ENCODE results near the gene APLP2. TPM values are rescaled to one million over a fixed set of nuclear protein-coding genes. Genes with fewer than 3 reads are reported as not detected.
"Not testable (repeated sequence)": the region's sequence is repeated elsewhere in the genome, so short reads cannot be mapped to it uniquely, and the experiment has no call there.

The APLP2 gene
- total and polyA plus RNA-seq, 9 donors: 84.7 to 183 (median 140) TPM

- Histone ChIP-seq H3K27ac (ENCODE audit: low read length) (no peak overlapping the region), H3K4me3 (ENCODE audit: low read length) (no peak overlapping the region), H3K4me1 (ENCODE audit: control insufficient read depth, insufficient read depth, low read length) (peaks cover 25% of the 10 kb centered on the region), H3K27me3 (ENCODE audit: control insufficient read depth, insufficient read depth, low read length) (peaks cover 56% of the 10 kb centered on the region), H3K9me3 (replicated peaks; ENCODE audit: control insufficient read depth, low read depth, low read length) (no peaks in the 10 kb centered on the region), H3K36me3 (ENCODE audit: control insufficient read depth, insufficient read depth, low read length) (no peaks in the 10 kb centered on the region)
- DNase-seq: no peak
- WGBS (ENCODE audit: insufficient coverage): 85% methylated on average over 2 of the region's 5 CpGs
Measured at GRCh38 chr11:130162733-130163132, 93.0 kb downstream of the APLP2 start.

DNA sequence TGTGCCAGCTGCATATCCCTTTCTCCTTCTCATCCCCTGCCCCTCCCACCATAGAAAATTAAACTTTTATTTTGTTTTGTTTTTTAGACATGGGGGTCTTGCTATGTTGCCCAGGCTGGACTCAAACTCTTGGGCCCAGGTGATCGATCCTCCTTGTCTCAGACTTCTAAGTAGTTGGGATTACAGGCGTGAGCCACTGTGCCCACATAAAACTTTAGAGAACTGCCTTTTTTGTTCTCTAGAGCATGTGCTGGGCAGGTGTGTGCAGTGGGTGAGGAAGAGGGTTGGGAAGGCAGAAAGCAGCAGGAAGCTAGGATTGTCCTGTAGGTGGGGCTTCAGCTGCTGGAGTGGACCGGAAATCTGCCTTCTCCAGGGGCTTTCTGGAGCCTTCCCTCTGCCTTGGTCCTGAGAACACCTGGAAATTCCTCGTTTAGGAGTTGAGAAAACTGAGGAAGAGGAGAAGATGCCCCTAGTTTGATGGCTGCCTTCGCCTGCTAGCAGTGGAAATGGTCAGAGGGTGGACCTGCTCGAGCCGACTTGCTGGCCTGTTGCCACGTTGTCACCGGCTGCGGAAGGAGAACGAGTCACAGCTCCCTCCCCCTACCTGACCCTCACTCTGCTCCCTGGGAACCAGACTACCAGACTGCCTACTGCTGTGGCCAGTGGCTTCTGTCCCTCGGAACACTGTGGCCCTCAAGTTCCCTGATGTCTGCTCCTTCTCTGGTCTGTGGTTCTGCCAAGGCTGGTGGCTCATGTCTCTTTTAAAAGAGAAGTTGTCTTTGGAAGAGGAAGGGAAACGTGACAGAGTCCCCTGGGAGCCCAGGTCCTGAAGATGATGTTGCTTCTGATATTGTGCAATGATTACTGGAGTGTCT, 93.9 kb downstream of the APLP2 start:
- Histone ChIP-seq H3K27me3 (ENCODE audit: control insufficient read depth, insufficient read depth, low read length) (peaks cover 52% of the 10 kb centered on the region), H3K27ac (ENCODE audit: low read length) (no peak overlapping the region), H3K4me1 (ENCODE audit: control insufficient read depth, insufficient read depth, low read length) (peaks cover 25% of the 10 kb centered on the region), H3K9me3 (replicated peaks; ENCODE audit: control insufficient read depth, low read depth, low read length) (no peaks in the 10 kb centered on the region), H3K36me3 (ENCODE audit: control insufficient read depth, insufficient read depth, low read length) (no peaks in the 10 kb centered on the region), H3K4me3 (ENCODE audit: low read length) (no peak overlapping the region)
- 28% methylated on average over 9 of the region's 13 CpGs for WGBS (ENCODE audit: insufficient coverage)
- no peak for DNase-seq

DNA sequence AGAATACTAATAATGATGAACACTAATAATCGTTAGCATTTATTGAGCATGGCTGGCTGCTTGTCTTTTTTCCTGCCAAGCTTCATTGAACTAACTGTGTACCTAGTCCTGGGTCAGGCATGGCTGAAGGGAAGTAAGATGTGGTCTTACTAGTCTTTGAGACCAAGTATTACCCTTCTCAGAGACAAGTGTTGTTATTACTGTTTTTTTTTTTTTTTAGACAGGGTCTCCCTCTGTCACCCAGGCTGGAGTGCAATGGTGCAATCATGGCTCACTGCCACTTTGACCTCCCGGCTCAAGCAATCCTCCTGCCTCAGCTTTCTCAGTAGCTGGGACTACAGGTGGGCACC, 94.5 kb downstream of the APLP2 start:
- H3K27me3 ChIP-seq (ENCODE audit: control insufficient read depth, insufficient read depth, low read length): peaks cover 47% of the 10 kb centered on the region
- no peak for DNase-seq
- H3K27ac ChIP-seq (ENCODE audit: low read length): no peak overlapping the region
- no CpG with 5 or more reads among the region's 2 CpGs for WGBS (ENCODE audit: insufficient coverage)
- H3K4me1 ChIP-seq (ENCODE audit: control insufficient read depth, insufficient read depth, low read length): peaks cover 25% of the 10 kb centered on the region
- H3K4me3 ChIP-seq (ENCODE audit: low read length): no peak overlapping the region
- no peaks in the 10 kb centered on the region for H3K36me3 ChIP-seq (ENCODE audit: control insufficient read depth, insufficient read depth, low read length)
- H3K9me3 ChIP-seq (replicated peaks; ENCODE audit: control insufficient read depth, low read depth, low read length): no peaks in the 10 kb centered on the region

DNA sequence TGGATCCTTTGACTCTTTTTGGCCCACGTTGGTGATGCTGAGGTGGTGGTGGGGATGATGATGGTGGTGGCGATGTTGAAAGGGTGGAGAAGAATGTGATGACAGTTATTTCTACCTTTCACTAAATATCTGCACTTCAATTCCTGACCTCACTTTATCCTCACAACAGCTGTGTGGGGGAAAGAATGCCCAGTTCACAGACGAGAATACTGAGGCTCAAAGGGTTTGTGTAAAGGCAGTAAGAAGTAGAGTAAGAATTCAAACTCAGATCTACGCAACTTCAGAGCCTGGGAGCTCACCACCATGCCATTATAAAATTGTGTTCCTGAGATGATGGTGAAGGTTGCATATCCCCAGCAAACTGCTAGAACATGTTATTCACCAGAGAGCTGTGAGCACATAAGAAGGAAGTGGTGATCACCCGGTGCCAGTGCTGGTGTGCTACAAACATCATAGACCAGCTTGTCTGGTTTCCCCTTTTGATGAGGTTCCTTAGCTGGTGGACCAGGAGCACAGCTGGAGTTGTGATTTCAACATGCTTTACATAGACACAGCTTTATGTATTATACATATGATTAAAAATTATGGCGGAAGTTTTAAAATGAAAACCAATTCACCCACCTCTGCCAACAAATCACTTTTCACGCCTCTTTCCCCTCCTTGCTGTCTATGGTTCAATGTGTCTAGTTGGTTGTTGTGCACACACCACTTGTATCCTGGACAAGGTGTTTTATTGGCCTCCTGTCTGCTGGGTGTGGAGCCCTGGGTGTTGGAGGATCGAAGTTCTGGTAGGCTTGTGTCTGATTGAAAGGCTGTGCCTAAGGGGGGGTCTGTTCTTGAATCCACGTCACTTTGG, 96.1 kb downstream of the APLP2 start:
- no peak overlapping the region for H3K4me3 ChIP-seq (ENCODE audit: low read length)
- peaks cover 34% of the 10 kb centered on the region for H3K27me3 ChIP-seq (ENCODE audit: control insufficient read depth, insufficient read depth, low read length)
- no peak overlapping the region for H3K27ac ChIP-seq (ENCODE audit: low read length)
- H3K9me3 ChIP-seq (replicated peaks; ENCODE audit: control insufficient read depth, low read depth, low read length): no peaks in the 10 kb centered on the region
- peak; percentile 43 for DNase-seq
- no peaks in the 10 kb centered on the region for H3K36me3 ChIP-seq (ENCODE audit: control insufficient read depth, insufficient read depth, low read length)
- H3K4me1 ChIP-seq (ENCODE audit: control insufficient read depth, insufficient read depth, low read length): peaks cover 17% of the 10 kb centered on the region
- WGBS (ENCODE audit: insufficient coverage): 56% methylated on average over 1 of the region's 9 CpGs

DNA sequence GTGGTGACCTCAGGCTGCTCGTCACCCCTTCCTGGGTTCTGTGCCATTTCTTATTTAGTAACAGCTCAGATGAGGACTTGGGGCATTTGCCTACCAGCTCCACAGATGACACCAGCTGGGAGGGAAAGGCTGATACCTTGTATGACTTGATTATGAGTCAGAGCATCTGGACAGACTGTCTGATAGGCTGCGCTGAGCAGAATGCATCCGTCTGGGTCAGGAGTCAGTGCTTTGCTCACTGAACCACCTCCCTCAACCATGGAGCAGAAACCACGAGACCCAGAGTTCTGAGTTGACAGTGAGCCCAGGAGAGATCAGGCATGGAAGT, 96.7 kb downstream of the APLP2 start:
- WGBS (ENCODE audit: insufficient coverage): 53% methylated on average over 2 of the region's 4 CpGs
- H3K36me3 ChIP-seq (ENCODE audit: control insufficient read depth, insufficient read depth, low read length): no peaks in the 10 kb centered on the region
- H3K27ac ChIP-seq (ENCODE audit: low read length): no peak overlapping the region
- no peaks in the 10 kb centered on the region for H3K9me3 ChIP-seq (replicated peaks; ENCODE audit: control insufficient read depth, low read depth, low read length)
- no peak overlapping the region for H3K4me3 ChIP-seq (ENCODE audit: low read length)
- peaks cover 11% of the 10 kb centered on the region for H3K4me1 ChIP-seq (ENCODE audit: control insufficient read depth, insufficient read depth, low read length)
- H3K27me3 ChIP-seq (ENCODE audit: control insufficient read depth, insufficient read depth, low read length): peaks cover 28% of the 10 kb centered on the region
- no peak for DNase-seq

DNA sequence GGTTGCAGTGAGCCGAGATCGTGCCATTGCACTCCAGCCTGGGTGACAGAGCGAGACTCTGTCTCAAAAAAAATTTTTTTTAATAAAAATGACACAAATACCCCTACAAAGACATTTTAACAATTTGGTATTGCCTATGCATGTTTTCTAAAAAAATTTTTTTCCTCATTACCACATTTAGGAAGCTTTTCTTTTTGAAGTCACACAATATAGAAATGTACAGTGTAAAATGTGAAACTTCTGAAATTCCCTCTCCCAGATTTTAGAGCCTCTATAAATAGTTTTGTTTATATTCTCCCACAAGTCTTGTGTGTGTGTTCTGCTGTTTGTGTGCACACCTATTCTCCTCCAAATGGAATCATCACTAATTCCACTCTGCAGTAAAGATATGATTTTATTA, 97.5 kb downstream of the APLP2 start:
- Histone ChIP-seq H3K36me3 (ENCODE audit: control insufficient read depth, insufficient read depth, low read length) (no peaks in the 10 kb centered on the region), H3K4me1 (ENCODE audit: control insufficient read depth, insufficient read depth, low read length) (peaks cover 5% of the 10 kb centered on the region), H3K27ac (ENCODE audit: low read length) (no peak overlapping the region), H3K4me3 (ENCODE audit: low read length) (no peak overlapping the region), H3K9me3 (replicated peaks; ENCODE audit: control insufficient read depth, low read depth, low read length) (no peaks in the 10 kb centered on the region), H3K27me3 (ENCODE audit: control insufficient read depth, insufficient read depth, low read length) (peaks cover 21% of the 10 kb centered on the region)
- no CpG with 5 or more reads among the region's 3 CpGs for WGBS (ENCODE audit: insufficient coverage)
- no peak for DNase-seq

- Histone ChIP-seq H3K4me3 (ENCODE audit: low read length) (no peak overlapping the region), H3K27ac (ENCODE audit: low read length) (no peak overlapping the region), H3K36me3 (ENCODE audit: control insufficient read depth, insufficient read depth, low read length) (no peaks in the 10 kb centered on the region), H3K4me1 (ENCODE audit: control insufficient read depth, insufficient read depth, low read length) (peaks cover 5% of the 10 kb centered on the region), H3K9me3 (replicated peaks; ENCODE audit: control insufficient read depth, low read depth, low read length) (no peaks in the 10 kb centered on the region), H3K27me3 (ENCODE audit: control insufficient read depth, insufficient read depth, low read length) (peaks cover 13% of the 10 kb centered on the region)
- WGBS (ENCODE audit: insufficient coverage): 82% methylated on average over 5 of the region's 7 CpGs
- no peak for DNase-seq
Measured at GRCh38 chr11:130168105-130168504, 98.4 kb downstream of the APLP2 start.

DNA sequence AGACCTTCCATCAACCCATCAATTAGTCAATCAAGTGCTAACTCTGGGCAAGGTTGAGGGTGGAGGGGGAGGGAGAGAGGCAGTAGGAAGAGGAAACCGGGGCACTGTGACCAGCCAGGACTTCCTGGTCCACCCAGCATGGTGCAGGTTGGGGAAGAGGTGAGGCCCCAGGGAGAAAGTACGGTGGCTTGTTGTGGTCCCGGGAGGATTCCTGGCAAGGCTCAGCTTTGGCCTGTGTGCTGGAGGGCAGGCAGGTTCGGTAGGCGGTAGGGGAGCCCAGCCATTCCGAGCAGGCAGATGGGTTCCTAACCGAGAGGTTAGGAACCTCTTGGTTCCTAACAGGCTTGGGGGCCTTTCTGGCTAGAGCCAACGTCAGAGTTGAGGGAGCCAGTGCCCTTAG, 100.7 kb downstream of the APLP2 start:
- Histone ChIP-seq H3K36me3 (ENCODE audit: control insufficient read depth, insufficient read depth, low read length) (no peaks in the 10 kb centered on the region), H3K9me3 (replicated peaks; ENCODE audit: control insufficient read depth, low read depth, low read length) (peaks cover 3% of the 10 kb centered on the region), H3K4me3 (ENCODE audit: low read length) (no peak overlapping the region), H3K27me3 (ENCODE audit: control insufficient read depth, insufficient read depth, low read length) (peaks cover 7% of the 10 kb centered on the region), H3K27ac (ENCODE audit: low read length) (no peak overlapping the region), H3K4me1 (ENCODE audit: control insufficient read depth, insufficient read depth, low read length) (no peaks in the 10 kb centered on the region)
- 71% methylated on average over 8 of the region's 8 CpGs for WGBS (ENCODE audit: insufficient coverage)
- DNase-seq: no peak

DNA sequence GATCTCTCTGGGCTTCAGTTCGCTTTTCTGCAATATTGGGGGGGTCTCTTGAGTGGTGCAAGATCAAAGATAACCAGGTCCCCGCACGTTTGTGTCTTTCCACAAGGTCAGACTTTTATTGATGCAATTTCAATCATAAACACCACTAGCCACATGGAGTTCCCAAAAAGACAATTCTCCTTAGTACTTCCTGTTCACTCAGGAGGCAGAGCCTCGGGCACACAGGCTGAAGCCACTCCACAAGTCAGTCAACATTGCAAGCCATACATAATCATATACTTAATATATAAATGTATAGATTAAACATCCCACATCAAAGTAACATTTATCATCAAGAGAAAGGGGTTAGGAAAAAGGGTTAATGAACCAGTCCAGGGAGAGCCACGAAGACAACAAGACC, 101.8 kb downstream of the APLP2 start:
- H3K27ac ChIP-seq (ENCODE audit: low read length): no peak overlapping the region
- peaks cover 3% of the 10 kb centered on the region for H3K9me3 ChIP-seq (replicated peaks; ENCODE audit: control insufficient read depth, low read depth, low read length)
- H3K27me3 ChIP-seq (ENCODE audit: control insufficient read depth, insufficient read depth, low read length): peaks cover 7% of the 10 kb centered on the region
- WGBS (ENCODE audit: insufficient coverage): 40% methylated on average over 1 of the region's 5 CpGs
- no peak for DNase-seq
- H3K4me1 ChIP-seq (ENCODE audit: control insufficient read depth, insufficient read depth, low read length): no peaks in the 10 kb centered on the region
- H3K36me3 ChIP-seq (ENCODE audit: control insufficient read depth, insufficient read depth, low read length): no peaks in the 10 kb centered on the region
- no peak overlapping the region for H3K4me3 ChIP-seq (ENCODE audit: low read length)

DNA sequence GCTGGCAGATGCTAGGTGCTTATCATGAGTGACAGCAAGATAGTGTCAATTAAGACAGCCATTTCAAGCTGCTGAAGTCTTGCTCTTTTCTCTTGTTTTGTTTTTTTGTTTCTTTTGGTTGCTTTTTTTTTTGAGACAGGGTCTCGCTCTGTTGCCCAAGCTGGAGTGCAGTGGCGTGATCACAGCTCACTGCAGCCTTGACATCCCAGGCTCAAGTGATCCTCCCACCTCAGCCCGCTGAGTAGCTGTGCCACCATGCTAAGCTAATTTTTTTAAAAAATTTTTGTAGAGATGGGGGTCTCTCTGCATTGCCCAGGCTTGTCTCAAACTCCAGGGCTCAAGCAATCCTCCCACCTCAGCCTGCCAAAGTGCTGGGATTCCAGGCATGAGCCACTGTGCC, 102.3 kb downstream of the APLP2 start:
- H3K4me1 ChIP-seq (ENCODE audit: control insufficient read depth, insufficient read depth, low read length); H3K27me3 ChIP-seq (ENCODE audit: control insufficient read depth, insufficient read depth, low read length); H3K9me3 ChIP-seq (replicated peaks; ENCODE audit: control insufficient read depth, low read depth, low read length); DNase-seq; H3K27ac ChIP-seq (ENCODE audit: low read length); H3K4me3 ChIP-seq (ENCODE audit: low read length); H3K36me3 ChIP-seq (ENCODE audit: control insufficient read depth, insufficient read depth, low read length): not testable (repeated sequence)
- no CpG with 5 or more reads among the region's 3 CpGs for WGBS (ENCODE audit: insufficient coverage)
